Ishikawa (cell line): ENCODE data around the gene NTSR1.

ENCODE experiments used
- CEBPB ChIP-seq: IDR thresholded peaks from 2 replicates; pipeline ENCODE4 v1.6.1; 2012
- CREB1 ChIP-seq: IDR thresholded peaks from 2 replicates; pipeline ENCODE4 v1.6.1; 2012; ENCODE audit warnings: low read depth
- EGR1 ChIP-seq: IDR thresholded peaks from 2 replicates; pipeline ENCODE4 v1.6.1; 2012
- EP300 ChIP-seq: IDR thresholded peaks from 2 replicates; pipeline ENCODE4 v1.6.1; 2012; ENCODE audit warnings: borderline replicate concordance
- FOXM1 ChIP-seq: IDR thresholded peaks from 2 replicates; pipeline ENCODE4 v1.6.1; 2012; ENCODE audit warnings: low read depth, borderline replicate concordance
- NFIC ChIP-seq: IDR thresholded peaks from 2 replicates; pipeline ENCODE4 v1.6.1; 2012
- RAD21 ChIP-seq: IDR thresholded peaks from 2 replicates; pipeline ENCODE4 v1.6.1; 2012; ENCODE audit warnings: low read depth
- TAF1 ChIP-seq: IDR thresholded peaks from 2 replicates; pipeline ENCODE4 v1.6.1; 2012; ENCODE audit warnings: low read depth, mild to moderate bottlenecking
- TCF12 ChIP-seq: IDR thresholded peaks from 2 replicates; pipeline ENCODE4 v1.6.1; 2012; ENCODE audit warnings: low read depth
- TEAD4 ChIP-seq: IDR thresholded peaks from 2 replicates; pipeline ENCODE4 v1.6.1; 2012
- YY1 ChIP-seq: IDR thresholded peaks from 2 replicates; pipeline ENCODE4 v1.6.1; 2012; ENCODE audit warnings: low read depth
- ZBTB7A ChIP-seq: IDR thresholded peaks from 2 replicates; pipeline ENCODE4 v1.6.1; 2012; ENCODE audit warnings: low read depth
- TF ChIP-seq, protein P1 (sequence below): IDR thresholded peaks from 2 replicates; pipeline ENCODE4 v1.6.1; 2012
- TF ChIP-seq, protein P2 (sequence below): IDR thresholded peaks from 2 replicates; pipeline ENCODE4 v1.6.1; 2012
- TF ChIP-seq, protein P3 (sequence below): IDR thresholded peaks from 2 replicates; pipeline ENCODE4 v1.6.1; 2012; ENCODE audit warnings: low read depth, mild to moderate bottlenecking

Gene NTSR1

DNA sequence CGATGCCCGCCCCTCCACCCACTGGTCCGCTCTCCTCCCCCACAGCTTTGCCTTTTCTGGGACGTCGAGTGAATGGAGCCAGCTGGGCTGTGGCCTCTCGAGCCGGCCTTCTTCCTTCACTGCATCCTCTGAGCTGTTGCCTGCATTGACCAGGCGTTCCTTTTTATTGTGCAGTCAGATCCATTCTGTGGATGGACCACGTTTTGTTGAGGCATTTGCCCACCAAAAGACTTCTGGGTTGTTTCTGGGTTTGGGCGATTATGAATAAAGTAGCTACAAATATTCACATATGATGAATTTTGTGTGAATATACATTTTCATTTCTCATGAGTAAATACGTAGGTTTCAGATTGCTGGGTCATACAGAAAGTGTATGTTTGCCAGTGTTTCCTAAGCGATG lies 9.9 kb downstream of the NTSR1 start:
- TF ChIP-seq EP300 (no peak), CEBPB (no peak), TCF12 (no peak), RAD21 (no peak), FOXM1 (no peak)

DNA sequence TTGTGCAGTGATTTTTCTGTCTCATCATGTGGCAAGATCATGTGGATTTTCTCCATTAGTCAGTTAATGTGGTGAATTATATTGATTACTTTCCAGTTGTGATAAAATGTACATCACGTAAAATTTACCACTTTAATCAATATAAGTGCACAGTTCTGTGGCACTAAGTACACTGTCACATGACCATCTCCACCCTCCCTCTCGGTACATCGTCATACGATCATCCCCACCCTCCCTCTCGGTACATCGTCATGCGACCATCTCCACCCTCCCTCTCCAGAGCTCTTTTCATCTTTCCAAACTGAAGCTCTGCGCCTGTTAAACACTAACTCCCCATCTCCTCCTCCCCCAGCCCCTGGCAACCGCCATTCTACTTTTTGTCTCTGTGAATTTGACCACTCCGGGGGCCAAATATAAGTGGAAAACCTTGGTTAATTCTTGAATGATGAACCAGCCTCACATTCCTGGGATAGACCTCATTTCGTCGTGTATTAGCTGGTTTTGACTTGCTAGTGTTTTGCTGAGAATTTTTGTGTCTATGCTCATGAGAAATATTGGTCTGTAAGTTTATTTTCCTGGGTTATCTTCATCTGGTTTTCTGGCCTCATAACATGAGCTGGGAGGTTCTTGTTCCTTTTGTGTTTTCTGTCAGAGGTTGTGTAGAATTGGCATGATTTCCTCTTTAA lies 10.8 kb downstream of the NTSR1 start:
- no peak for TF ChIP-seq NFIC
- no peak for TF ChIP-seq TCF12
- TF ChIP-seq EP300: no peak

DNA sequence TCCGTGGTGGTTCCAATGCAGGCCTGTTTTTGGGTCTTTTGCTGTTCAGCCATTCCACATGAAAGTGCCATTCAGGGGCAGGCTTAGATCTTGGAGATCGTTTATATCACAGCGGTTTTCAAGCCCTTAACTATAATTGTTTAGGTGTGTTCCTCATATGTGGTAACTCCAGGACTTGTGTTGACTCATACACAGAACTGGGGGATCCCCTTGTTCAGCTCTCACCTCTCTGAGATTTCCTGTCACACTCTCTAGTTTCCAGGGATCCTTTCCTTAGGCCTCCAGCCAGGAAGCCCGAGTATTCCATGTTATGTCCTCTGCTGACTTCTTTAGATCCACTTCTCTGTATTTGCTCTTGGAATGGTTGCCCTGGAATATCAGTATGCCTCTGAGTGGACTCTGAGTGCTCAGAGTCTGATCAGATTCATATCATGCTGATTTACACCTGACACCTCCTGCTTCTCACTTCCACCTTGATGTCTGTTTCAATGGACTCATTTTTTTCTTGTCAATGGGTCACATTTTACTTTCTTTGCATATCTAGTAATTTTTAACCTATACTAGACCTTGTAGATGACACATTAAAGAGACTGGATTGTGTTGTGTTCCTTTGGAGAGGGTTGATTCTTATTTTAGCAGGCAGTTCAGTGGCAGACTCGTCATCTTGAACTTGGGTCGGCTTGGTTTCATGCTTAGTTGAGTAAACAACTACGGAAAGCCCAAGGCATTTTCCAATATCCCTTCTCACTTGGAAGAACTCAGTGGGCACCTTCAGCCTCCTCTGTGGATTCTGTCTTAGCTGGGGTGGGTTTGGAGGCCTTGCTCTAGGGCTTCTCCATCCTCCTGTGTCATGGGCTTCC lies 13.1 kb downstream of the NTSR1 start:
- TF ChIP-seq EGR1 (no peak), ZBTB7A (no peak), TEAD4 (no peak), TAF1 (no peak), NFIC (no peak), RAD21 (no peak), CEBPB (no peak), YY1 (no peak), FOXM1 (no peak), EP300 (no peak), CREB1 (no peak), TCF12 (no peak)
- TF ChIP-seq, protein P1, sequence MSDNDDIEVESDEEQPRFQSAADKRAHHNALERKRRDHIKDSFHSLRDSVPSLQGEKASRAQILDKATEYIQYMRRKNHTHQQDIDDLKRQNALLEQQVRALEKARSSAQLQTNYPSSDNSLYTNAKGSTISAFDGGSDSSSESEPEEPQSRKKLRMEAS: no peak
- TF ChIP-seq, protein P2, sequence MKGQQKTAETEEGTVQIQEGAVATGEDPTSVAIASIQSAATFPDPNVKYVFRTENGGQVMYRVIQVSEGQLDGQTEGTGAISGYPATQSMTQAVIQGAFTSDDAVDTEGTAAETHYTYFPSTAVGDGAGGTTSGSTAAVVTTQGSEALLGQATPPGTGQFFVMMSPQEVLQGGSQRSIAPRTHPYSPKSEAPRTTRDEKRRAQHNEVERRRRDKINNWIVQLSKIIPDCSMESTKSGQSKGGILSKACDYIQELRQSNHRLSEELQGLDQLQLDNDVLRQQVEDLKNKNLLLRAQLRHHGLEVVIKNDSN: no peak
- TF ChIP-seq, protein P3, sequence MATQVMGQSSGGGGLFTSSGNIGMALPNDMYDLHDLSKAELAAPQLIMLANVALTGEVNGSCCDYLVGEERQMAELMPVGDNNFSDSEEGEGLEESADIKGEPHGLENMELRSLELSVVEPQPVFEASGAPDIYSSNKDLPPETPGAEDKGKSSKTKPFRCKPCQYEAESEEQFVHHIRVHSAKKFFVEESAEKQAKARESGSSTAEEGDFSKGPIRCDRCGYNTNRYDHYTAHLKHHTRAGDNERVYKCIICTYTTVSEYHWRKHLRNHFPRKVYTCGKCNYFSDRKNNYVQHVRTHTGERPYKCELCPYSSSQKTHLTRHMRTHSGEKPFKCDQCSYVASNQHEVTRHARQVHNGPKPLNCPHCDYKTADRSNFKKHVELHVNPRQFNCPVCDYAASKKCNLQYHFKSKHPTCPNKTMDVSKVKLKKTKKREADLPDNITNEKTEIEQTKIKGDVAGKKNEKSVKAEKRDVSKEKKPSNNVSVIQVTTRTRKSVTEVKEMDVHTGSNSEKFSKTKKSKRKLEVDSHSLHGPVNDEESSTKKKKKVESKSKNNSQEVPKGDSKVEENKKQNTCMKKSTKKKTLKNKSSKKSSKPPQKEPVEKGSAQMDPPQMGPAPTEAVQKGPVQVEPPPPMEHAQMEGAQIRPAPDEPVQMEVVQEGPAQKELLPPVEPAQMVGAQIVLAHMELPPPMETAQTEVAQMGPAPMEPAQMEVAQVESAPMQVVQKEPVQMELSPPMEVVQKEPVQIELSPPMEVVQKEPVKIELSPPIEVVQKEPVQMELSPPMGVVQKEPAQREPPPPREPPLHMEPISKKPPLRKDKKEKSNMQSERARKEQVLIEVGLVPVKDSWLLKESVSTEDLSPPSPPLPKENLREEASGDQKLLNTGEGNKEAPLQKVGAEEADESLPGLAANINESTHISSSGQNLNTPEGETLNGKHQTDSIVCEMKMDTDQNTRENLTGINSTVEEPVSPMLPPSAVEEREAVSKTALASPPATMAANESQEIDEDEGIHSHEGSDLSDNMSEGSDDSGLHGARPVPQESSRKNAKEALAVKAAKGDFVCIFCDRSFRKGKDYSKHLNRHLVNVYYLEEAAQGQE: no peak

DNA sequence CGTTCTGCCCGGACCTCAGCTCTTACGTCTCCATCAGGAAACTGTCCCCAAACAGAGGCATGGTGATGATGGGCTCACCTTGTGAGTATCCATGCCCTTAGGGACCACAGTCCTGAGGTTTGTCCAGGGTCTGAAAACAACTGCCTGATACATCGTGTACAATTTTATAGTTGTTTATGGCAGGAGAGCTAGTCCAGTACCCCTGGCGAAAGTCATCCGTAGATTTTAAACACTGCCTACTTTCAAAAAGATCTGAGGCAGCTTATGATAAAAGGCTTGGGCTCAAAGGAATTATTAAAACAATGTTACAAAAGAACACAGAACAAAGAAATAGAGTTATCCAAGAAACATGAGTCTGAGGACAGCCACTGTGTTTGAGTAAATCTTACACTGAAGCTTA lies 14.0 kb downstream of the NTSR1 start:
- TF ChIP-seq EGR1 (no peak), TCF12 (no peak), CEBPB (no peak), EP300 (no peak), NFIC (no peak), FOXM1 (no peak)
- TF ChIP-seq, protein P3: no peak

DNA sequence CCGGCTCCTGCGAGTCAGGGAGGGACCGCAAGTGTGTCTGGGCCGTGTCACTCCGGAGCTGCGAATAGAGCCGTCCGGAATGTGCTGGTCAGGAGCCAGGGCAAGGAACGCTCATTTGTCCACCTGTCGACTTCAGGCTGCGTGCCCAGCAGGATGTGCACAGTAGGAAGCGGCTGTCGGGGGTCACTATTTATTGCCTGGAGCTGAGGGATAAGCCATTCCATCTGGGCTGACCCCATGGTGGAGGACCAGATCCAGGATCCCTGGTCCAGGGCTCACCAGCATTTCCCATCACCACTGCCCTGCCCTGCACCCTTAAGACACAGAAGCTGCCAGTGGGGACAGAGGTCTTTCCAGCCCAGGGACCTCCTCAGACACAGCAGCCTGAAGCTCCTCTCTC lies 14.7 kb downstream of the NTSR1 start:
- TF ChIP-seq CEBPB (no peak), TEAD4 (peak; percentile 66), TCF12 (peak; percentile 70), ZBTB7A (no peak), EGR1 (no peak), NFIC (peak; percentile 80), CREB1 (no peak), FOXM1 (no peak), YY1 (no peak), TAF1 (no peak), RAD21 (no peak), EP300 (0 out of 2 replicates have a peak, but pooled peaks have one; percentile 15)
- TF ChIP-seq, protein P2: no peak
- TF ChIP-seq, protein P1: no peak
- TF ChIP-seq, protein P3: no peak
